Stimulated activated CD4-positive, alpha-beta T cell treated with anti-CD3 and anti-CD28 coated beads, Interleukin-4, amount 100 ng/mL, for 48 hours (primary cell): ENCODE measurements around the gene VAV2.
"Not testable (repeated sequence)": the region's sequence is repeated elsewhere in the genome, so short reads cannot be mapped to it uniquely, and the experiment has no call there.

Source experiments
- DNase-seq, 2 donors: peaks; one replicate each; pipeline ENCODE4 v3.0.0-alpha.2; 2020; ENCODE audit warnings: low read depth in 2 of 2

VAV2 gene

DNA sequence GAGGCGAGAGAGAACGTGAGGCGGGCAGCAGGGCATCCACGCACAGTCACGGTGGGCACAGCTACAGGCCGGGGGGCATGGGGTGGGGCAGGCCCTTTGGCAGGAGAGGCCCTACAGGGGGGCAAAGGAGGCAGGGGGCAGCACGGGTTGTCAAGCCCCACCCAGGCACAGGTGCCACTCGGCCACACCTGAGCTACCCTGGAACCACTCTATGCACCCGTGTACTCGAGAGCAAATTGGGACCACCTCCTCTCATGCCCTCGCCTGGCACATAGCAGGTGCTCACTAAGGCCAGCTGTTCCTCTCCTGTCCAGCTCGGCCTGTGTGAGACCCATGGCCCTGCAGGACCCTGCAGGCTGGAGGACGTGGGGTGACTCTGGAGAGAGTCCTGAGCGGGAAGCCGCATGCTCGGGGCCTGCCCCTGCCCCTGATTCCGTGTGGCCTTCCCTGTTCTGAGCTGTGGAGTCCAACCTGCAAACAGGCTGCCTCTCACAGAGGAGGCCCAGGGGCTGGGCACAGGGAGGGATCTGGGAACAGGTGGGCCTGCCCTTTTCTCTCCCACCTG is 222.5 kb downstream of the VAV2 start:
- no peak for DNase-seq

DNA sequence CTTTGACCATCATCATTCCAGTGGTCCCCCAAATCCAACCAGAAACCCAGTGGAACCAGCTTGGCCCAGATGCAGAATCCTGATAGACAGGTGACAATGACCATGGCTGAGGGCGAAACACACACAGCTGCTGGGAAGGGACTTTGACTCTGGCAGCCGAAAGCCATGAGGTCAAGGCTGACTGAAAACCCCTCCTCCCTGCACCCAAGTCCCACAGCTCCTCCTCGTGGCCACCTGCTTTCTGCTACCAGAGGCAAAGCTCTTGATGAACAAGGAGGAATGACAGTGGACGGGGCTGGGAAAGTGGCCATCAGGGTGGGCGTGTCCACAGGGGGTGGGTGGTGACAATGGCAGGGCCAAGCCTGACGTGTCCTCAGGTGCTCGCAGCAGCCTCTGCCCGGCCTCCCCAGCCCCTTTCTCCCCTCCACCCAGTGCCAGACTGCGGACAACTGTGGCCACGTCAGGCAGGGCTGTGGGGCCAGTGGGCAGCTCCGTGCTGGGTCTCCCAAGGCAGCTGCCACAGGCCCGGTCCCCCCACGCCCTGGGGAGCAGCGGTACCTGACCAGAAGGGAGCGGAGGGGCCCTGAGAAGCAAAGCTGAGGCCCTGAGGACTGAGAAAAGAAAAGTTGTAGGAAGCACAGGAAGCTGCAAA is 223.1 kb downstream of the VAV2 start:
- DNase-seq = no peak

GRCh38 chr9:133768371-133768858 is 223.7 kb downstream of the VAV2 start:
- no peak for DNase-seq

- no peak for DNase-seq
Observed at GRCh38 chr9:133767625-133768024, 224.5 kb downstream of the VAV2 start.

- no peak for DNase-seq
Observed at GRCh38 chr9:133767008-133767407, 225.1 kb downstream of the VAV2 start.

GRCh38 chr9:133766234-133766633 is 225.9 kb downstream of the VAV2 start:
- DNase-seq = not testable (repeated sequence)

DNA sequence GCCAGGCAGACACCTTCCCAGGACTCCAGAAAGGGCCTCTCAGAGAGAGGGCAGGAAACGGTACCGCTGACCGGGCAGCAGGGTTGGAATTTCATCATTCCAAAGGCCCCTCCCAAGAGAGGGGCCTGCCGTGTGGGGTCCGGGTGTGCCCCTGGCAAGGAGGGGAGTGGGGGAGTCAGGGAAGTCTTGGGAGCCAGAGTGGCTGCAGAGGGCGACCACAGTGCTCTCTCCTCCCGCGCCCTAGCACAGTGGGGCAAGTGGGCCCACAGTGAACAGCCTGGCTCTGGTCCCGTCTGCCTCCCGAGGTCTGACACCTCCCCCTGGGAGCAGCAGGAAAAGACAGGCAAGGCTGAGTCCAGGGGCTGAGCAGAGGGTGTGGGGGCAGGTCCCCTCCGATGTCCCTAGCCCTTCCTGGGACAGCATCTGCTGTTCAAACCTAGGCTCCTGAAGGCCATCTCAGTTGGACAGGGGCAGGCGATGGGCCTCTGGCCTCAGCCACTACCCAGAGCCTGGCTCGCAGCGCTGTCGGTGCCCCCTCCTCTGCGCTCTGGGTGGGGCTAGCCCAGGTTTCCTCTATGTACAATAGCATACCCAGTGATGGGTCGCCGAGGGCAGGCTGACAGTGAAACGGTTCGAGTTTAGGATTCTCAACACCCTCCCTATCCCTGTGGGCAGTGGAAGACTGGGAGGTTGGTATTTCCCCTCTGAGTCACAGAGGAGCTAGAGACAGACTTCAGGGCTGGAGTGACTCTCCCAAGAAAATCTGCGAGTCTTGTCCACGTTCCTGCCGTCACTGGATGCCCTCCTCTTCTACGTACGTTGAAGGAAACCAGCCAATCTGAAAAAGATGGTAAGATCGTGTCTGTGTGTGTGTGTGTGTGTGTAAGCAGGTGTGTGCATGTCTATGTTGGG is 228.6 kb downstream of the VAV2 start:
- DNase-seq = no peak

- DNase-seq = no peak
Observed at GRCh38 chr9:133762488-133763271, 229.4 kb downstream of the VAV2 start.

DNA sequence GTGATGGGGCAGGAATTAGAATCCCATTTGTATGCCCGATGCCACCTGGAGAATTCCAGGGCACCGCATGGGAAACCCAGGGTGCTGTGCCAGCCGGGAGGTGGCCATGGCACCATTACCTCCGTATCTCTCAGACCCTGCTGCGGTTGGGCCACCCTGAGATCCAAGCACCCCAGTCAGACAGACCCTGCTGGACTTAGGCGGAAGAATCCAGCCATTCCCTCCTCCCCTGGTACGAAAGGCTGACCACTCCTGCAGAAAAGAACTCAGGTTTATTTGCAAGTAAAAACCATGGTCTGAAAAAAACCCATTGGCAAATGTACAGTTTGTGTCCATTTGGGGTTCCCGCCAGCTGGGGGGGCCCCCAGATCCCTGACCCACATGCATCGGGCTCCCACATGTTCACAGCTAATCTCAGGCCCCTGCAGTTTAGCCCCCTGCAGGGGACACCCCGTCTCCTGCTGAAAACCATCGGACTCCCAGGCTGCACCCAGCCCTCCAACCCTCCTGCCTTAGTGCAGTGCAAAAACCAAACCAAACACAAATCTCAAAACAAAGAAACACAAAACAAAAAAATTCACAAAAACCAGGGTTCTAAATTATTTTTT is 230.4 kb downstream of the VAV2 start:
- no peak for DNase-seq

GRCh38 chr9:133760713-133761290 is 231.3 kb downstream of the VAV2 start:
- no peak for DNase-seq

DNA sequence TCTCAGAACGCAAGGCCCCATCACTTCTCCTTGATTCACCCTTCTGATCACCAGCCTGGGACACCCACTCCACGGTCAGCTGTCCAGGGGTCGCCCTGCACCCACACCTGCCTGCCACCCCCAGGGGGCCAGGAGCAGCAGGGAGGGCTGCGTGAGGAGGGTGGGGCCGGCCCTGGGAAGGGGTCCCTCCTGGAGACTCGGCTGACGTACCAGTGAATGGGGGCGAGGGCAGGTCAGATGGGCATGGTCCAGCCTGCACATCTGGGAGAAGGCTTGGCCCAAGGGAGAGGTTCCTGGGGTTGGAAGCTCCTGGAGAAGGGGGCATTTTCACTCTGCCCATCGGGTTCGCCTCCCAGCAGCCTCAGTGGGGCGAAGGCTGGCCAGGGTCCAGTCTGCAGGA is 232.2 kb downstream of the VAV2 start:
- no peak for DNase-seq

DNA sequence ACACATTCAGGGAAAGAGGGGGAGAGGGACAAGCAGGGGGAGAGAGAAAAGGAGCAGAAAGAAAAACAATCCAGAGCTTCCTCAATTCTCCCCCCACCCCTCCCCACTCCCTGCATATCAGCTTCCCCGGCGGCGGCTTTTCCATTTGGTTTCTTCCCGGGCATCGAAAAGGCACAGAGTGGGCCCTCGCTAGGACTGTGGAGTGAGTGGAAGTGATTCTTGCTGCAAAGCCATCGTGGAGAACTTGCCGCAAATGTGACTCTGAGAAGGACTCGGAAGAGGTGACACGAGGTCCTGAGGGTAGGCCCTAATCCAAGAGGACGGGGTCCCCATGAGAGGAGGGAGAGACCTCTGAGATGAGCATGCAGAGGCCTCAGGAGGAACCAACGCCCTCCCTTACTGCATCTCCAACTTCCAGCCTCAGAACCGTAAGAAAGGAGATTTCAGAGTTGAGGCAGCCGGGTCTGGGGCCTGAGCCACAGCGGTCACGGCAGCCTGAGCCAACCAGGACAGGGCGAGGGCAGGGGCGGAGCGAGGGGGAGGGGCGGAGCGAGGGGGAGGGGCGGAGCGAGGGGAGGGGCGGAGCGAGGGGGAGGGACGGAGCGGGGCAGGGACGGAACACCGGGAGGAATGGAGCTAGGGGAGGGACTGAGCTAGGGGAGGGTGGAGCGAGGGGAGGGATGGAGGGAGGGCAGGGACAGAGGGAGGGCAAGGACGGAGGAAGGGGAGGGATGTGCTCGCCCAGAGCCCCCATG is 232.8 kb downstream of the VAV2 start:
- no peak for DNase-seq

- no peak for DNase-seq
Observed at GRCh38 chr9:133758228-133758627, 233.9 kb downstream of the VAV2 start.

DNA sequence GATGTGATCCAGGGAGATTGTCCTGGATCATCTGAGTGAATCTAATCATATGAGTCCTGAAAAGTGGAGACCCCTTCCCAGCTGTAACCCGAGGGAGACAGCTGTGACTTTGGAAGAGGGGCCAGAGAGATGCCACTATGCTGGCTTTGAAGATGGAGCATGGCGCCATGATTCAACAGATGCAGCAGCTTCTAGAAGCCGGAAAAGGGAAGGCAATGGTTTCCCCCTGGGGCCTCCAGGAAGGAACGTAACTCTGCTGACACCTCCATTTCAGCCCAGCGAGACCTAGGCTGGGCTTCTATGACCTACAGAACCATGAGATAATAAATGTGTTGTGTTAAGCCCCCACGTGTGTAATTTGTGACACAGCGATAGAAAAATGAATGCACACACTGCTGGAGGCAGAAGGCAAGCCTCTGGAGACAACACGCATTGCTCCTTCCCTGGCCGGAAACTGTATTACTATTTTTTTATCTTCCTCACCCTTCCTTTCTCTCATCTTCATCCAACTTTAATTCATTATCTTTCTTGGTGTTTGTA is 237.4 kb downstream of the VAV2 start:
- DNase-seq = no peak

DNA sequence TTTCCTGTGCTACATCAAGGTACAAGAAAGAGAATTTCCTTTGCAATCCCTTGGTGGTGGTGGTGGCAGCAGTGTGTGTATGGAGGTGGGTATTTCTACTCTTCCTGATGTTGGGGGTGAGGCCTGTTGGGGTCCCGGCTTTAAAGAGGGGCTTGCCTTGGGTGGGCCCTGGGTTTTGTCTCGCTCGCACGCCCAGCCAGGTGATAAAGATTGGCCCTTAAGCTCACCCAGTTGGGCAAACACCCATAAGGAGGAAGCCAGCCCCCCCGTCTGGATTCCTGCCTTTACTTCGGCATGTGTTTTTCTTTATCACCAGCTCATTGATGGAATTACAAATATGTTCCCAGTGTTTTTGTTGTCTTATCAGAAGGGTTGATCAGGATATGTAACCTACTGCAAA is 237.9 kb downstream of the VAV2 start:
- no peak for DNase-seq

- no peak for DNase-seq
Observed at GRCh38 chr9:133752739-133753446, 239.2 kb downstream of the VAV2 start.

- no peak for DNase-seq
Observed at GRCh38 chr9:133750982-133751649, 241.0 kb downstream of the VAV2 start.

DNA sequence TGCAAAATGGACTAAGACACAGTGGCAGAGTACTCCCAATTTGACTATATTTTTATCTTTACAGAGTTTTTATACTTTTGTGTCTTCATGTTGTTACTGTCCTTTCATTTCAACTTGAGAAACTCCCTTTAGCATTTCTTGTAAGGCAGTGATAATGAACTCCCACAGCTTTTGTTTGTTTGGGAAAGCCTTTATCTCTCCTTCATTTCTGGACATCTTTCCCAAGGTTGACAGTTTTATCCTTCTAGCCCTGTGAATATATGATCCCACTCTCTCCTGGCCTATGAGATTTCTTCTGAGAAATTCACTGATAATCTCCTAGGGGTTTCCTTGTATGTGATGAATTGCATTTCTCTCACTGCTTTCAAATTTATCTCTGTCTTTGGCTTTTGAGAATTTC is 244.8 kb downstream of the VAV2 start:
- DNase-seq = no peak

- DNase-seq = not testable (repeated sequence)
Observed at GRCh38 chr9:133744528-133744927, 247.6 kb downstream of the VAV2 start.
